Uterus (tissue), 4 donors: ENCODE measurements around the gene P3H2. TPM values are rescaled to one million over a fixed set of nuclear protein-coding genes. Genes with fewer than 3 reads are reported as not detected.
A peak's percentile ranks its signal among the peaks of the same experiment; 100 is the strongest.

Experiments used
- DNase-seq, 2 donors: peaks; one replicate each; pipeline ENCODE4 v3.0.0-alpha.2; 2019 to 2020
- H3K27ac ChIP-seq, 2 donors: fragments of 200-600 bp; sonication (generic); 1 replicate in 1 of 2; 2 replicates in 1 of 2; pipeline ENCODE4 v1.5.1; 2016 to 2018
- H3K27me3 ChIP-seq, 2 donors: fragments of 200-600 bp; sonication (generic); one replicate each; pipeline ENCODE4 v1.5.1; 2018 to 2019; ENCODE audit warnings: control low read depth in 1 of 2
- H3K36me3 ChIP-seq, 2 donors: fragments of 200-600 bp; sonication (generic); one replicate each; pipeline ENCODE4 v1.5.1; 2019; ENCODE audit warnings: control low read depth in 1 of 2
- H3K4me1 ChIP-seq, 2 donors: fragments of 200-600 bp; sonication (generic); one replicate each; pipeline ENCODE4 v1.5.1; 2018 to 2019; ENCODE audit warnings: control low read depth in 1 of 2
- H3K4me3 ChIP-seq, 2 donors: fragments of 200-600 bp; sonication (generic); 1 replicate in 1 of 2; 2 replicates in 1 of 2; pipeline ENCODE4 v1.5.1; 2018 to 2019; ENCODE audit warnings: mild to moderate bottlenecking in 1 of 2
- H3K9me3 ChIP-seq, 2 donors: fragments of 200-600 bp; sonication (generic); one replicate each; pipeline ENCODE4 v1.5.1; 2019; ENCODE audit warnings: control low read depth in 1 of 2
- CTCF ChIP-seq, 4 experiments: fragments of 200-600 bp in 2 of 4; fragments of 450-650 bp in 2 of 4; sonication (generic) in 2 of 4; IDR thresholded peaks; one replicate each; pipeline ENCODE4 v1.5.1; 2016 to 2019; ENCODE audit warnings: antibody characterized with exemption in 4 of 4, mild to moderate bottlenecking in 2 of 4, moderate library complexity in 1 of 4
- POLR2A ChIP-seq, 2 donors: fragments of 450-650 bp; IDR thresholded peaks; one replicate each; pipeline ENCODE4 v1.6.1; 2016; ENCODE audit warnings: antibody characterized with exemption in 2 of 2, mild to moderate bottlenecking in 1 of 2, moderate library complexity in 1 of 2
- intact Hi-C: fragments of 100-400 bp; cut with DNase I; formaldehyde crosslinking; loops from one replicate; pipeline ENCODE4 v1.15.1; 2023; ENCODE audit warnings: low total_unique reads
- total RNA-seq, 4 donors: library from RNA; depleted of rRNA in 3 of 4; stranded (reverse); fragments of >200 nt in 3 of 4; gene quantifications; one replicate each; pipeline versions ENCODE4 v1.1.0 to v1.2.4, GENCODE V29; 2014 to 2023
- donor health status: DM: yes; HTN: yes; CAD: no.

P3H2 gene
- total RNA-seq, 4 donors from 2014 or later = 12.6 to 441 (median 30.6) TPM

- intact Hi-C loops = no loop called here
- H3K27me3 ChIP-seq = no peaks in the 10 kb centered on the region
- H3K27ac ChIP-seq = peak overlapping the region; percentile 46 to 78
- no peak for DNase-seq
- no peaks in the 10 kb centered on the region for H3K9me3 ChIP-seq
- H3K4me3 ChIP-seq = no peak overlapping the region
- TF ChIP-seq POLR2A (IDR thresholded peaks at IDR 0.05) (no peak), CTCF (IDR thresholded peaks at IDR 0.05) (no peak)
- no peaks in the 10 kb centered on the region for H3K4me1 ChIP-seq
- no peaks in the 10 kb centered on the region for H3K36me3 ChIP-seq
These were observed 88.6 kb downstream of the P3H2 start for GRCh38 chr3:190031887-190032752.

- no peaks in the 10 kb centered on the region for H3K27me3 ChIP-seq
- H3K36me3 ChIP-seq = no peaks in the 10 kb centered on the region
- intact Hi-C loops = no loop called here
- no peaks in the 10 kb centered on the region for H3K4me1 ChIP-seq
- no peaks in the 10 kb centered on the region for H3K9me3 ChIP-seq
- DNase-seq = no peak
- H3K27ac ChIP-seq = peak overlapping the region in 1 of 2 donors; percentile 75
- H3K4me3 ChIP-seq = no peak overlapping the region
- TF ChIP-seq POLR2A (IDR thresholded peaks at IDR 0.05) (no peak), CTCF (IDR thresholded peaks at IDR 0.05) (no peak)
These were observed 93.6 kb downstream of the P3H2 start for GRCh38 chr3:190027116-190027515.

- Histone ChIP-seq H3K4me3 (no peak overlapping the region), H3K4me1 (no peaks in the 10 kb centered on the region), H3K27ac (peak overlapping the region; percentile 11 to 75), H3K36me3 (no peaks in the 10 kb centered on the region), H3K9me3 (no peaks in the 10 kb centered on the region), H3K27me3 (no peaks in the 10 kb centered on the region)
- intact Hi-C loops = no loop called here
- peak in 1 of 2 donors; percentile 34 for DNase-seq
- no peak for TF ChIP-seq POLR2A (IDR thresholded peaks at IDR 0.05)
- TF ChIP-seq CTCF (IDR thresholded peaks at IDR 0.05) = no peak
These were observed 94.5 kb downstream of the P3H2 start for GRCh38 chr3:190026154-190026553.

GRCh38 chr3:190024912-190025311, 95.8 kb downstream of the P3H2 start:
- no peak overlapping the region for H3K4me3 ChIP-seq
- TF ChIP-seq POLR2A (IDR thresholded peaks at IDR 0.05) (no peak), CTCF (IDR thresholded peaks at IDR 0.05) (no peak)
- no peaks in the 10 kb centered on the region for H3K9me3 ChIP-seq
- H3K4me1 ChIP-seq = no peaks in the 10 kb centered on the region
- no peaks in the 10 kb centered on the region for H3K27me3 ChIP-seq
- no peaks in the 10 kb centered on the region for H3K36me3 ChIP-seq
- intact Hi-C loops = no loop called here
- no peak for DNase-seq
- no peak overlapping the region for H3K27ac ChIP-seq

GRCh38 chr3:190019844-190020243, 100.9 kb downstream of the P3H2 start:
- Histone ChIP-seq H3K27me3 (no peaks in the 10 kb centered on the region), H3K4me3 (no peak overlapping the region), H3K27ac (no peak overlapping the region), H3K9me3 (no peaks in the 10 kb centered on the region), H3K4me1 (no peaks in the 10 kb centered on the region), H3K36me3 (no peaks in the 10 kb centered on the region)
- DNase-seq = no peak
- intact Hi-C loops = no loop called here
- TF ChIP-seq CTCF (IDR thresholded peaks at IDR 0.05) (no peak), POLR2A (IDR thresholded peaks at IDR 0.05) (no peak)
